Measurements from ENCODE around the gene KLHL25.

The KLHL25 gene

DNA sequence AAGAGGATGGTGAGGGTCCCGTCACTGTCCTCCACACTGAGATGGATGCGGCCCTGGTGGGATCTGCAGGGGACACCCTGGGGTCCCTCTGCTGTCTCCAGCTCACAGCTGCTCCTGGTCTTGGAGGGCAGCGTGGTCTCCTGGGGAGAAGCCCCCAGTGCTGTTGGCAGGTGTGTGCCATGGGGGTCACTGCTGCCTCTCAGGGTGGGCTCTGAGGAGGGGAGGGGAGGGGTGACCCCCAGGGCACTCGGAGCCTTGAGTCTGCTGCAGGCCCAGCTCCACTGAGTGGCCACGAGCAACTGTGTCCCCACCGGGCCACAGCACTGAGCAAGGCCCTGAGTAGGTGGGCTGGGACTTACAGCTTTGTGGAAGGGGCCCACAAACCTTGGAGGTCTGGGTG lies 34.7 kb downstream of the KLHL25 start:
- no peak for DNase-seq (ENCODE audit: low spot score)

- DNase-seq (ENCODE audit: low spot score): no peak
Measured at GRCh38 chr15:85759376-85759775, 35.3 kb downstream of the KLHL25 start.

DNA sequence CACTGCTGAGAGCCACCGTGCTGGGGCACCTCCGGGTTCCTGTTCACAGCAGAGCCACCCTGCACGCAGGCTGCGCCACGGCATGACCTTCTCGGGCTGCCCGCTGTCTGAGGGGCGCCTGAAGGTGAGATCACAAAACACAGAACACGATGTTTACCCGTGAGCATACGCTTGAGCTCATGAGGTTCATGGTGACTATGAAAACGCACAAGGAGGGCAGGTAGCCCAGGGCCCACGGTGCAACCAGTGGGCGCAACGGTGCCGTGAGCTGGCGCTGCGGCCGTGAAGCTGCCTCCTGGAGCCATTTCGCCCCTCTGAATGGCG lies 36.1 kb downstream of the KLHL25 start:
- DNase-seq (ENCODE audit: low spot score): no peak

GRCh38 chr15:85757939-85758654 lies 36.6 kb downstream of the KLHL25 start:
- DNase-seq (ENCODE audit: low spot score): no peak

- no peak for DNase-seq (ENCODE audit: low spot score)
Measured at GRCh38 chr15:85757073-85757938, 37.4 kb downstream of the KLHL25 start.

DNA sequence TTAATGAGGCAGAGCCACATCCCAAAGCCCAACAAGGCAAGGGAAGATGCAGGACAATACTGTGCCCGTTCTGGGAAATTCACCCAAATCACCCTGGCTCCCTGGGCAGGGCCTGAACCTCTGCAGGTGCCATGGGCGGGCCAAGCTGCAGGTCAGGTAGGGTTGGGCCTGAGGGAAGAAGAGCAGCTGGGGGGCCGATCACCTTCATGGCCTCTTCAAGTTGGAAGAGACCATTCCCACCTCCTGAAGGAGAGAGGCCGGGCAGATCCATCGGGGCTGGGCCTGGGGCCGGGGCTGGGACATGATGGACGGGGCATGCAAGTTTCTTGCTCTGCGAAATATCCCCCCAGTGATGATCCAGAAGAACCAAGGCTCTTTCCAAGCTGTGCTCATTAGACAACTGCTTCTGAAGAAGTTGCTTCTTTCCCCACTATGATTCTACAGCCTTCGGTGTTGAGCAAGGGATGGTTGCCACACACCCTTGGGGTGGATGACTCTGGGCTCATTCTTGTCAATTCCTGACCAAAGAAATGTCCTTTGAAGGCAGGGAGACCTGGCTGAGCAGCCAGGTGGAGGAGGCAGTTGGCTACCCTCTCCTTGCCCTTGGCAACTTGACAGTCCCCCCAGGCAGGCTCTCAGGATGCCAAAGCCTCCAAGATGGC lies 38.2 kb downstream of the KLHL25 start:
- no peak for DNase-seq (ENCODE audit: low spot score)

- DNase-seq (ENCODE audit: low spot score): no peak
Measured at GRCh38 chr15:85755942-85756341, 38.8 kb downstream of the KLHL25 start.

DNA sequence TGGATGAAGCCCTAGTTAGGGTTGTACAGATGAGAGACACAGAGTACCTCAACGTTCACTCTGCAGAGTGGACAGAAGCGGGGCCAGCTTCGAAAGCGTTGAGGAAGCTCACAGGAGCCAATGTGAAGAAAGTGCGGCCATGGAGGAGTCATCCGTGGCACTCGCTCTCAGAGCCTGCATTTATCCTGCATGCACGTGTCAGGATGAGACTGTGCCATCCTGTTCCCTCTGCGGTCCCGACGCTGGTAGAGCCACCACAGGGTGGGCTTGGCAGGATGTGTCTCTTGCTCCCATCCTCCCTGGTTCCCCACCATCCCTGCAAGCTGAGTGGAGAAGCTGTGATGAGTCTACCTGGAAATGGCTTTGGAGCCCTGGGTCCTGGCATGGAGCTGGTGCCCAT lies 39.3 kb downstream of the KLHL25 start:
- DNase-seq (ENCODE audit: low spot score): no peak

DNA sequence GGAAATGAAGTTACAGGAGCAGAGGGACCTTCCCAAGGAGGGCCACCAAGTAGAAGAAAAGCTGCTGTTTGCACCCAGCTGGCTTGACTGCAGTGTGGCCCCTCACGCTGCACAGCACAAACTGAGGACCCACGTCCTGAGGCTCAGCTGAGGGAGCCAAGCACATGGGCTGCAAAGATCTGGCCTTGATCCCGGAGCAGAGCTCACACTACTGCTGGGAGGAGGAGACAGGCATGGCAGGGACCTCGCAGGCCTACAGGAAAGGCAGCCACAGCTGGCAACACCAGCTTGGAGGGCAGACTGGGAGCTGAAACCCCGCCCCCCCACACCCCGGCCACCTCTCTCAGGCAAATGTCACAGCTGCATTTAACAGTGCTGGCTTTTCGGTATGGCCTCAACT lies 39.7 kb downstream of the KLHL25 start:
- DNase-seq (ENCODE audit: low spot score): no peak

DNA sequence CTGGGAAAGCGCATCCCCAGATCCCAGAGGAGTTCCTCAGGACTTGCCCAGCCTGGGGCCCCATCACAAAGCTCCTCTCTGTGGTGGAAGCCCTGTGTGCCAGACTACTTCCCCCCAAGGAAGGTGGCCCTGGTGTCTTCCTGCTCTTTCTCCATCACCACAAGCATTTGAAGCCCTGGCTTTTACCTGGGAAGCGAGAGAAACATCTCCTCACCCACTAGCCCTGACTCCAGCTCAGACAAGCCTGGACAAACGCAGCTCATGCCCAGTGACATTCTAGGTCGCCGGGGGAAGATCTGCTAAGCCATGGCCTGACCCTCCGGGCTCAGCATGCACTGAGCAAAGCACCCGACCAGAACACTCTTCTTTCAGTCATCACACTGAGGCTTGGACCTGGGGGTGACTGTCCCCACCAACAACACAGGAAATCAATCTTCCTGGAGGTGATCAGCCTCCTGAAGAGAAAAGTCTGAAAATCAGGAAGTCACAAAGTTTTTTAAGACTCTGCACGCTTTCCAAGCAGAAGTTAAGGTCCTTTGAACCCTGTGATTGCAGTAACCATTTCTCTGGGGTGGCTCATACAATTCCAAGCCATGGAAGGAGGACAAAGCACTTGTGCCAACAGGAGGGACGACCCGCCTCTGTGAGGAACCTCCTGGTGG lies 40.8 kb downstream of the KLHL25 start:
- no peak for DNase-seq (ENCODE audit: low spot score)

DNA sequence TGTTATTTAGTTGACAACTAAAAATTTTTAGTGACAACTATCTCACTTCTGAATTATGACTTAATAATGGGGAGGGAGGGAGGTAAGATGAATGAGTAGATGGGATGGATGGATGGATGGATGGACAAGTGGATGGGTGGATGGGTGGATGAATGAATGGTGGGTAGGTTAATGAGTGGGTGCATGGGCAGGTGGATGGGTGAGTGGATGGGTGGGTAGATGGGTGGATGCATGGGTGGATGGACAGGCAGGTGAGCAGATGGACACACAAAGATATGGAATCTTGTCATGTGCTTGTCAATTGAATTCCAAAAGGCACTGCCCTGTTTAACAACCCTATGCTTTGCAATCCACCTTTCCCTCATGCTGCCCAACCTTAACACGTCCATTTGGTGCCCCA lies 41.5 kb downstream of the KLHL25 start:
- no peak for DNase-seq (ENCODE audit: low spot score)

DNA sequence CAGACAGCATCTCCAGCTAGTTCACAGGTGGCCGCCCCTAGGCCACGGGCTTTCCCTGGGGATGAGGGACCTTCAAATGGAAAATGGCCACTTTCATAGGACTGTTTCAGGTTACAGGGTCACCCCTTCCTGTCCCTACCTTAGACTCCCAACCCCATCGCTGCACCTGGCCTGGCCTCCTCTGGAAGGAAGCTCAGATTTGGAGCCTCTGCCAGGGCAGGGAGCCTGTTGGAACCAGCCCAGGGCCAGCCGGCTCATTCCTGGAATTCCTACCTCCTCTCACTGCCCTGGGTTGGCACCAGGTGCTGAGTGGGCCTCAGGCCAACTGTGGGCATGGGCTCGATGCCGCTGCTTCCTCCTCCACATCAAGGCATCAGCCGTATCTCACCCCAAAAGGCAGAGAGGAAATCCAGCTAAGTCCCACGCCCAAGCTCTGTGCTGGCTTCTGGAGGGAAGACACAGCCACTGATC lies 42.2 kb downstream of the KLHL25 start:
- DNase-seq (ENCODE audit: low spot score): no peak

DNA sequence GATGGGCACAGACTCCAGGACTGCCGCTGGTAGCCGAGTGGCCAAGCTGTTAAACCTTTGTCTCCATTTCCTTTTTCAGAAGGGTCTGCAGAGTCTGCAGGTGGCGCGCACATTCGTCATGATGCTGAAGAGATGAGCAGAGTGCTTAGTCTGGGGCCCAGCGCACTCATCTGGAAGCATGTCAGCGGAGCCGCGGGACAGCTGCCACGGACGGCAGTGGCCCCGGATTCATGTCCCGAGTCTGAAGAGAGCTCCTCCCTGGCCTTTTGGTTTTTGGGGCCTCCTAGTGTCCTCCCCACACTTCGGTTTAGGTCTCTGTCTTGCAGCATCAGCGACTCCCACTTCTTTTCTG lies 42.6 kb downstream of the KLHL25 start:
- DNase-seq (ENCODE audit: low spot score): no peak

GRCh38 chr15:85751291-85752123 lies 43.2 kb downstream of the KLHL25 start:
- DNase-seq (ENCODE audit: low spot score): no peak

DNA sequence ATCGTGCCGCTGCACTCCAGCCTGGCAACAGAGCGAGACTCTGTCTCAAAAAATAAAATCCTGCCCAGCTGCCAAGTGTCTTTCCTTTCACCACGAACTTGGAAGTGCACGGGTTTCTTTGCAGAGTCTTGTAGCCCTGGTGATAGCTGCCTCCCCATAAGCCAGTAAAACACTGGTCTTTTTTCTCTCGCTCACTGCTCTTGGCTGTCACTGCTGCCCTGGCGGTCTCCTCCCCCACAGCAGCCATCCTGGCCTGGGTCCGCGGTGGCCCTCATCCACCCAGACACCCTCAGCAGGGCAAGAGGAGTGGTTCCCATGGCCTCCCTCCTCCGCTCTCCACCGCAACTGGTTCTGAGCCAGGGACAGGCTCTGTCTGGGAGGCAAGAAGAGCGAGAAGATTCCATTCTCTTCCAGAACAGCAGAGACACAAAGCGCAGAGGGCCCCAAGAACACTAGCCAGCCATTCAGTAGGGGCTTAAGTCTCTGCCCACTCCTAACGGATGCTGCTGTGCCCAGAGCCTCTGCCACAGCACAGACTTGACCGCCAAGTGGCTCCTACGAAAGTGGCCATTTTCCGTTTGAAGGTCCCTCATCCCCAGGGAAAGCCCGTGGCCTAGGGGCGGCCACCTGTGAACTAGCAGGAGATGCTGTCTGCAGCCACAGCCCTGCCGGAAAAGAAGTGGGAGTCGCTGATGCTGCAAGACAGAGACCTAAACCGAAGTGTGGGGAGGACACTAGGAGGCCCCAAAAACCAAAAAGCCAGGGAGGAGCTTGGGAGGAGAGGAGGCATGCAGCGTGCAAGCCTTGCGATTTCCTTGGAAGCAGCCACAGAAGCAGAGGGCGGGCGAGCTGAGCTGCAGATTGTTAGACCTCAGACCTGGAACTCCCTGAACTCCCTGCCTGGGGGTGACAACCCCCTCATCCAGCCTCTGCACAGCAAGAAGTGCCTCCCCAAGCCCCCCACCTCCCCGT lies 44.1 kb downstream of the KLHL25 start:
- no peak for DNase-seq (ENCODE audit: low spot score)

- DNase-seq (ENCODE audit: low spot score): no peak
Measured at GRCh38 chr15:85749261-85750151, 45.2 kb downstream of the KLHL25 start.

DNA sequence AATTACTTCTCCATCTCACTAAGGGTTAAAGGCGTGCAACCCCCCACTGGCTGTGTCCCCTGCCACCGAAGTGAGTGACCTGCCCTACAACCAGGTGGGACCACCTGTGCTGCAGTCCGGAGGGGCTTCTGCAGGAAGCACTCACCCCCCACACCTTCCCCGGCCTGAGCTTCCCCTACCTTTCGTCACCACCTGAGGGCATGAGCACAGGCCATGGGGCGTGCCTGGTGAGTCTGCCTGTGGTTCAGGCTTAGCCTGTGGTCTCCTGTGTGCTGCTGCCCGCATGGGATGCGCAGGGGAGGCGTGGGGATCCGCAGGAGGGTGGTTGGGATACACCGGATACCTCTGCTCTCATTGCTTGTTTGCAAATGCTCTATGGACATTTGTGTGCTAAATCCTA lies 46.0 kb downstream of the KLHL25 start:
- no peak for DNase-seq (ENCODE audit: low spot score)

- no peak for DNase-seq (ENCODE audit: low spot score)
Measured at GRCh38 chr15:85748176-85748575, 46.5 kb downstream of the KLHL25 start.

DNA sequence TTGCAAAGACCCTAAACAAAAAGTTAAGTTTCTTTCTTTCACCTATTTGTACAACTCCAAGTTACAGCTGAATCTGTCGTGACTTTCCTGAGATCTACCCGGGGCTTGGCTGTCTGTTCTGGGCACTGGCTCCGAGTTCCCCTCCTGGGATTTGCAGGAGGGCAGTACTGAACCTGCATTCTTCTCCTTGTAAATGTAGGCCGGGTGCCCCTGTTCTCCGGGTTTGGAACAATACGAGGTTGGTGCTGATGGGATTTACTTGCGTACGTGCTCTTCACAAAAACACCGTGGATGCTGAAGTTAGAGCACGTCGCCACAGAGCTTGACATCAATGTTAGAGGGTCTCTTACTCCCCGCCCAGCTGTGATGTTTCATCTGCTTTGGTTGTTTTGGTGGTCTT lies 48.1 kb downstream of the KLHL25 start:
- DNase-seq (ENCODE audit: low spot score): no peak
